ENCODE data around the gene BLMH. TPM values are rescaled to one million over a fixed set of nuclear protein-coding genes. Genes with fewer than 3 reads are reported as not detected.
A peak's percentile ranks its signal among the peaks of the same experiment; 100 is the strongest.

BLMH gene
- total and polyA plus RNA-seq, 8 donors, result 11.8 to 24.6 (median 17.6) TPM

- DNase-seq (no peak), FAIRE-seq (no peak), ATAC-seq (peak in 1 of 4 donors; percentile 34)
- no peaks in the 10 kb centered on the region for H3K9me3 ChIP-seq
- no peaks in the 10 kb centered on the region for H3K36me3 ChIP-seq
- H3K4me3 ChIP-seq, result no peak overlapping the region
- H3K4me1 ChIP-seq, result no peaks in the 10 kb centered on the region
- no peak overlapping the region for H3K27ac ChIP-seq
- intact Hi-C loops (cut with DNase I), result no loop called here
- no peak for TF ChIP-seq CTCF (IDR thresholded peaks at IDR 0.05)
- WGBS, 2 donors, result 2 to 6% methylated on average over 1 of the region's 1 CpG
- H3K27me3 ChIP-seq, result no peaks in the 10 kb centered on the region
These were observed 35.1 kb upstream of the BLMH start for GRCh38 chr17:30326809-30327208.

GRCh38 chr17:30324723-30325122, 33.0 kb upstream of the BLMH start:
- FAIRE-seq, result no peak
- H3K36me3 ChIP-seq, result no peaks in the 10 kb centered on the region
- no peak for ATAC-seq
- no peak overlapping the region for H3K4me3 ChIP-seq
- no peaks in the 10 kb centered on the region for H3K4me1 ChIP-seq
- no peaks in the 10 kb centered on the region for H3K9me3 ChIP-seq
- no peak overlapping the region for H3K27ac ChIP-seq
- 60% methylated on average over 7 of the region's 7 CpGs for WGBS, 2 donors
- no peak for DNase-seq
- TF ChIP-seq CTCF (IDR thresholded peaks at IDR 0.05), result no peak
- intact Hi-C loops (cut with DNase I), result no loop called here
- H3K27me3 ChIP-seq, result no peaks in the 10 kb centered on the region

GRCh38 chr17:30323895-30324319, 32.2 kb upstream of the BLMH start:
- TF ChIP-seq CTCF (IDR thresholded peaks at IDR 0.05), result no peak
- DNase-seq, result peak in 1 of 6 donors; percentile 39
- intact Hi-C loops (cut with DNase I), result no loop called here
- Histone ChIP-seq H3K4me3 (no peak overlapping the region), H3K36me3 (no peaks in the 10 kb centered on the region), H3K27me3 (no peaks in the 10 kb centered on the region), H3K27ac (no peak overlapping the region), H3K9me3 (no peaks in the 10 kb centered on the region), H3K4me1 (no peaks in the 10 kb centered on the region)
- no peak for FAIRE-seq
- peak in 2 of 4 donors; percentile 35 to 57 for ATAC-seq

GRCh38 chr17:30323262-30323894, 31.6 kb upstream of the BLMH start:
- Histone ChIP-seq H3K4me1 (no peaks in the 10 kb centered on the region), H3K4me3 (no peak overlapping the region), H3K27me3 (no peaks in the 10 kb centered on the region), H3K9me3 (no peaks in the 10 kb centered on the region), H3K36me3 (no peaks in the 10 kb centered on the region), H3K27ac (no peak overlapping the region)
- FAIRE-seq (no peak), ATAC-seq (peak in 1 of 4 donors; percentile 31), DNase-seq (no peak)
- no peak for TF ChIP-seq CTCF (IDR thresholded peaks at IDR 0.05)
- WGBS, 2 donors, result 60 to 66% methylated on average over 5 of the region's 5 CpGs
- intact Hi-C loops (cut with DNase I), result no loop called here

DNA sequence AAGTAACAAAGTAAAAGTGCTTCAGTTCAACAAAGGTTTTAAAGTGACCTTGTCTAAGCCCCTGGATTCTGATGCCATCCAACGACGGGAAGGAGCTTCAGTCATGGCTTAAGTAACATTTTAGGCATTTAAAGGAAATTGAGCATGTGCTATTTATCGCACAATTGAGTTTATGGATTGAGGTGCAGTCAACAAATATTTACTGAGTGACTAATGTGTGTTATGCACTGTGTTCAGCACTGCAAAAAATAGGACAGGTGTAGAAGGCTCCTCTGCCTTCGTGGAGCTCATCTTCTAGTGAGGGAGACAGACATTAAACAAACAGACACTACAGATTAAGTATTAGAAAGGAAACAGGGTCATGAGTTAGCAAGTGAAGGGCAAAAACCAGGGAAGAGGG, 29.6 kb upstream of the BLMH start:
- FAIRE-seq, result no peak
- no peaks in the 10 kb centered on the region for H3K27me3 ChIP-seq
- no peaks in the 10 kb centered on the region for H3K4me1 ChIP-seq
- no peak overlapping the region for H3K27ac ChIP-seq
- H3K36me3 ChIP-seq, result no peaks in the 10 kb centered on the region
- DNase-seq, result no peak
- no peak for TF ChIP-seq CTCF (IDR thresholded peaks at IDR 0.05)
- intact Hi-C loops (cut with DNase I), result no loop called here
- 42 to 45% methylated on average over 4 of the region's 4 CpGs for WGBS, 2 donors
- no peak overlapping the region for H3K4me3 ChIP-seq
- ATAC-seq, result peak in 2 of 4 donors; percentile 43 to 64
- no peaks in the 10 kb centered on the region for H3K9me3 ChIP-seq
